ENCODE results near the gene CD33.

GRCh38 chr19:51194527-51195315 is 30.2 kb upstream of the CD33 start:
- TF ChIP-seq CTCF (IDR thresholded peaks at IDR 0.05) (no peak), POLR2A (IDR thresholded peaks at IDR 0.05) (no peak)

All from prostate gland (tissue), 2 donors.